Measurements from ENCODE around the gene LDLRAP1.

GRCh38 chr1:25607123-25607522 is 63.7 kb downstream of the LDLRAP1 start:
- TF ChIP-seq, protein P1, sequence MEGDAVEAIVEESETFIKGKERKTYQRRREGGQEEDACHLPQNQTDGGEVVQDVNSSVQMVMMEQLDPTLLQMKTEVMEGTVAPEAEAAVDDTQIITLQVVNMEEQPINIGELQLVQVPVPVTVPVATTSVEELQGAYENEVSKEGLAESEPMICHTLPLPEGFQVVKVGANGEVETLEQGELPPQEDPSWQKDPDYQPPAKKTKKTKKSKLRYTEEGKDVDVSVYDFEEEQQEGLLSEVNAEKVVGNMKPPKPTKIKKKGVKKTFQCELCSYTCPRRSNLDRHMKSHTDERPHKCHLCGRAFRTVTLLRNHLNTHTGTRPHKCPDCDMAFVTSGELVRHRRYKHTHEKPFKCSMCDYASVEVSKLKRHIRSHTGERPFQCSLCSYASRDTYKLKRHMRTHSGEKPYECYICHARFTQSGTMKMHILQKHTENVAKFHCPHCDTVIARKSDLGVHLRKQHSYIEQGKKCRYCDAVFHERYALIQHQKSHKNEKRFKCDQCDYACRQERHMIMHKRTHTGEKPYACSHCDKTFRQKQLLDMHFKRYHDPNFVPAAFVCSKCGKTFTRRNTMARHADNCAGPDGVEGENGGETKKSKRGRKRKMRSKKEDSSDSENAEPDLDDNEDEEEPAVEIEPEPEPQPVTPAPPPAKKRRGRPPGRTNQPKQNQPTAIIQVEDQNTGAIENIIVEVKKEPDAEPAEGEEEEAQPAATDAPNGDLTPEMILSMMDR (IDR thresholded peaks at IDR 0.05): no peak
- TF ChIP-seq POLR2A (IDR thresholded peaks at IDR 0.05) (no peak), POLR2AphosphoS5 (IDR thresholded peaks at IDR 0.05) (no peak), EP300 (IDR thresholded peaks at IDR 0.05) (no peak)

Measured in sigmoid colon (tissue), 4 donors.